Measurements from ENCODE around the gene CXCL10. TPM values are rescaled to one million over a fixed set of nuclear protein-coding genes. Genes with fewer than 3 reads are reported as not detected.

CXCL10 gene
- total RNA-seq, 1 experiment from 2014 or later: 6.7 TPM

- H3K4me3 Mint-ChIP-seq (ENCODE audit: low read depth, unreplicated experiment): no peak overlapping the region
- H3K27ac Mint-ChIP-seq (ENCODE audit: unreplicated experiment): no peak overlapping the region
- H3K27me3 Mint-ChIP-seq (ENCODE audit: unreplicated experiment): no peaks in the 10 kb centered on the region
- TF ChIP-seq CTCF (IDR thresholded peaks at IDR 0.05; ENCODE audit: unreplicated experiment): no peak
- no peaks in the 10 kb centered on the region for H3K9me3 Mint-ChIP-seq (ENCODE audit: low read depth, unreplicated experiment)
- no TSS peak for BruUV-seq (replicated peaks)
- no peaks in the 10 kb centered on the region for H3K4me1 Mint-ChIP-seq (ENCODE audit: low read depth, unreplicated experiment)
- no peaks in the 10 kb centered on the region for H3K36me3 Mint-ChIP-seq (ENCODE audit: insufficient read depth, unreplicated experiment)
- DNase-seq: no peak
- CTCF ChIA-PET: no interaction called here
- intact Hi-C loops (cut with micrococcal nuclease; ENCODE audit: unreplicated experiment): no loop called here
Observed at GRCh38 chr4:76036855-76037254, 13.6 kb upstream of the CXCL10 start.

GRCh38 chr4:76035799-76036380 is 12.6 kb upstream of the CXCL10 start, which contains the start of gene CXCL11:
Gene CXCL11 (minus strand): TSS chr4:76036070. CDS start chr4:76035987, 83 bp downstream.
- TF ChIP-seq CTCF (IDR thresholded peaks at IDR 0.05; ENCODE audit: unreplicated experiment): no peak
- CTCF ChIA-PET: no interaction called here

GRCh38 chr4:76035141-76035540 is 11.8 kb upstream of the CXCL10 start:
- CTCF ChIA-PET: no interaction called here
- no peaks in the 10 kb centered on the region for H3K4me1 Mint-ChIP-seq (ENCODE audit: low read depth, unreplicated experiment)
- DNase-seq: no peak
- no peaks in the 10 kb centered on the region for H3K36me3 Mint-ChIP-seq (ENCODE audit: insufficient read depth, unreplicated experiment)
- no TSS peak for BruUV-seq (replicated peaks)
- no peaks in the 10 kb centered on the region for H3K27me3 Mint-ChIP-seq (ENCODE audit: unreplicated experiment)
- TF ChIP-seq CTCF (IDR thresholded peaks at IDR 0.05; ENCODE audit: unreplicated experiment): no peak
- H3K4me3 Mint-ChIP-seq (ENCODE audit: low read depth, unreplicated experiment): no peak overlapping the region
- H3K9me3 Mint-ChIP-seq (ENCODE audit: low read depth, unreplicated experiment): no peaks in the 10 kb centered on the region
- H3K27ac Mint-ChIP-seq (ENCODE audit: unreplicated experiment): no peak overlapping the region
- intact Hi-C loops (cut with micrococcal nuclease; ENCODE audit: unreplicated experiment): no loop called here

More at GRCh38 chr4:76035799-76036380, 12.6 kb upstream of the CXCL10 start, which contains the start of gene CXCL11:
- Mint-ChIP-seq H3K27me3 (ENCODE audit: unreplicated experiment) (no peaks in the 10 kb centered on the region), H3K4me1 (ENCODE audit: low read depth, unreplicated experiment) (no peaks in the 10 kb centered on the region), H3K36me3 (ENCODE audit: insufficient read depth, unreplicated experiment) (no peaks in the 10 kb centered on the region), H3K9me3 (ENCODE audit: low read depth, unreplicated experiment) (no peaks in the 10 kb centered on the region), H3K4me3 (ENCODE audit: low read depth, unreplicated experiment) (no peak within 1 kb of the TSS), H3K27ac (ENCODE audit: unreplicated experiment) (no peak within 1 kb of the TSS)
- DNase-seq: no peak
- intact Hi-C loops (cut with micrococcal nuclease; ENCODE audit: unreplicated experiment): no loop called here
- BruUV-seq (replicated peaks): no TSS peak

GRCh38 chr4:76029300-76029699 is 6.0 kb upstream of the CXCL10 start:
- CTCF ChIA-PET: no interaction called here
- no peaks in the 10 kb centered on the region for H3K27me3 Mint-ChIP-seq (ENCODE audit: unreplicated experiment)
- H3K4me1 Mint-ChIP-seq (ENCODE audit: low read depth, unreplicated experiment): peaks cover 11% of the 10 kb centered on the region
- DNase-seq: no peak
- H3K9me3 Mint-ChIP-seq (ENCODE audit: low read depth, unreplicated experiment): no peaks in the 10 kb centered on the region
- no TSS peak for BruUV-seq (replicated peaks)
- peaks cover 5% of the 10 kb centered on the region for H3K36me3 Mint-ChIP-seq (ENCODE audit: insufficient read depth, unreplicated experiment)
- H3K4me3 Mint-ChIP-seq (ENCODE audit: low read depth, unreplicated experiment): no peak overlapping the region
- intact Hi-C loops (cut with micrococcal nuclease; ENCODE audit: unreplicated experiment): no loop called here
- H3K27ac Mint-ChIP-seq (ENCODE audit: unreplicated experiment): no peak overlapping the region
- TF ChIP-seq CTCF (IDR thresholded peaks at IDR 0.05; ENCODE audit: unreplicated experiment): no peak

Data from Calu3 (cell line).